H1 (cell line): ENCODE results near the gene PLEKHM3. TPM values are rescaled to one million over a fixed set of nuclear protein-coding genes. Genes with fewer than 3 reads are reported as not detected.

Experiments used
- CTCF ChIA-PET: fragments of 300-600 bp; sonication (Branson Sonifier 250); formaldehyde crosslinking; loops from one replicate; lab custom pipeline; 2021; ENCODE audit not compliant: partially characterized antibody; lab: Charles Lee
- POLR2A ChIA-PET: fragments of 300-600 bp; sonication (Branson Sonifier 250); formaldehyde crosslinking; loops from one replicate; lab custom pipeline; 2021; ENCODE audit warnings: inconsistent platforms; ENCODE audit not compliant: partially characterized antibody; lab: Charles Lee
- DNase-seq, 2 experiments: peaks; one replicate each; pipeline versions ENCODE4 v3.0.0 to v3.0.0-alpha.2; 2010 to 2022; ENCODE audit warnings: low spot score in 2 of 2, low read depth in 1 of 2, mixed read lengths in 1 of 2
- FAIRE-seq: peaks from 2 replicates; lab custom pipeline; 2011; peaks lifted over from hg19 to GRCh38; lab: Jason Lieb, UNC
- H2AFZ ChIP-seq: 2 replicates; pipeline ENCODE4 v1.8.1; 2012; ENCODE audit warnings: low read length, inconsistent platforms
- H2AK5ac ChIP-seq: 2 replicates; pipeline ENCODE4 v1.6.1; 2013; ENCODE audit warnings: low read depth, low read length
- H2BK120ac ChIP-seq: replicated peaks from 2 replicates; pipeline ENCODE3; 2013; ENCODE audit warnings: low read depth, low read length, inconsistent platforms
- H2BK12ac ChIP-seq: 2 replicates; pipeline ENCODE4 v1.6.1; 2013; ENCODE audit warnings: low read depth, low read length
- H2BK15ac ChIP-seq: 2 replicates; pipeline ENCODE4 v1.6.1; 2013; ENCODE audit warnings: low read length
- H2BK20ac ChIP-seq: 2 replicates; pipeline ENCODE4 v1.6.1; 2013; ENCODE audit warnings: low read length
- H2BK5ac ChIP-seq: 2 replicates; pipeline ENCODE4 v1.6.1; 2013; ENCODE audit warnings: low read depth, low read length
- H3K14ac ChIP-seq: 2 replicates; pipeline ENCODE4 v1.6.1; 2013; ENCODE audit warnings: inconsistent platforms; ENCODE audit not compliant: insufficient read length
- H3K18ac ChIP-seq: 2 replicates; pipeline ENCODE4 v1.6.1; 2013; ENCODE audit warnings: low read length; ENCODE audit errors: extremely low read depth
- H3K23ac ChIP-seq: 2 replicates; pipeline ENCODE4 v1.6.1; 2013; ENCODE audit warnings: inconsistent platforms; ENCODE audit not compliant: insufficient read length
- H3K23me2 ChIP-seq: 2 replicates; pipeline ENCODE4 v1.6.1; 2013; ENCODE audit warnings: low read depth, low read length
- H3K27ac ChIP-seq: 2 replicates; pipeline ENCODE4 v1.6.1; 2011; ENCODE audit warnings: low read depth, low read length, inconsistent platforms
- H3K27me3 ChIP-seq, 4 experiments: replicated peaks in 1 of 4; 1 replicate in 1 of 4; 2 replicates in 3 of 4; pipeline versions ENCODE4 v1.6.1 to v1.8.1; 2011 to 2013; ENCODE audit warnings: low read length in 3 of 4, mild to moderate bottlenecking in 3 of 4, inconsistent platforms in 2 of 4, mixed read lengths in 2 of 4, moderate library complexity in 1 of 4; ENCODE audit not compliant: control insufficient read depth in 3 of 4, insufficient read depth in 3 of 4; ENCODE audit errors: extremely low read depth in 1 of 4
- H3K36me3 ChIP-seq, 4 experiments: 2 replicates each; pipeline versions ENCODE4 v1.6.1 to v1.8.1; 2011 to 2013; ENCODE audit warnings: mild to moderate bottlenecking in 4 of 4, low read length in 3 of 4, moderate library complexity in 2 of 4, control low read depth in 1 of 4, inconsistent platforms in 1 of 4; ENCODE audit not compliant: insufficient read depth in 4 of 4, control insufficient read depth in 2 of 4
- H3K4ac ChIP-seq: replicated peaks from 2 replicates; pipeline ENCODE3; 2013; ENCODE audit warnings: low read length, low read depth, mixed read lengths, inconsistent platforms; ENCODE audit not compliant: insufficient read length
- H3K4me1 ChIP-seq, 4 experiments: replicated peaks in 1 of 4; 1 replicate in 1 of 4; 2 replicates in 3 of 4; pipeline versions ENCODE4 v1.6.1 to v1.8.1; 2011 to 2013; ENCODE audit warnings: low read length in 3 of 4, inconsistent platforms in 2 of 4, mixed read lengths in 1 of 4; ENCODE audit not compliant: insufficient read depth in 4 of 4, control insufficient read depth in 3 of 4
- H3K4me2 ChIP-seq, 2 experiments: 2 replicates each; pipeline versions ENCODE4 v1.6.1 to v1.8.1; 2011 to 2013; ENCODE audit warnings: low read depth in 2 of 2, low read length in 2 of 2, control low read depth in 1 of 2, inconsistent platforms in 1 of 2, mild to moderate bottlenecking in 1 of 2; ENCODE audit not compliant: insufficient read depth in 1 of 2
- H3K4me3 ChIP-seq, 4 experiments: fragments of 200-600, 300-600 bp in 1 of 4; sonication (generic), shearing (Covaris generic), sonication (Bioruptor Twin) in 1 of 4; 2 replicates each; pipeline versions ENCODE4 v1.5.1 to v1.8.1; 2011 to 2016; ENCODE audit warnings: low read length in 4 of 4, low read depth in 3 of 4, control low read depth in 2 of 4, inconsistent platforms in 2 of 4, mild to moderate bottlenecking in 2 of 4, mixed read lengths in 1 of 4, moderate library complexity in 1 of 4; ENCODE audit not compliant: insufficient read depth in 2 of 4; ENCODE audit errors: extremely low read depth in 1 of 4
- H3K56ac ChIP-seq: replicated peaks from 2 replicates; pipeline ENCODE3; 2013; ENCODE audit warnings: low read depth, mild to moderate bottlenecking, mixed read lengths, low read length, inconsistent platforms; ENCODE audit not compliant: insufficient read length
- H3K79me1 ChIP-seq: 2 replicates; pipeline ENCODE4 v1.6.1; 2013; ENCODE audit warnings: low read depth, low read length, control low read depth
- H3K79me2 ChIP-seq, 2 experiments: 2 replicates each; pipeline versions ENCODE4 v1.6.1 to v1.8.1; 2012 to 2013; ENCODE audit warnings: low read length in 2 of 2, mild to moderate bottlenecking in 2 of 2, inconsistent platforms in 1 of 2; ENCODE audit not compliant: insufficient read depth in 2 of 2, control insufficient read depth in 1 of 2
- H3K9ac ChIP-seq, 4 experiments: replicated peaks in 1 of 4; 1 replicate in 1 of 4; 2 replicates in 3 of 4; pipeline versions ENCODE4 v1.6.1 to v1.8.1; 2011 to 2013; ENCODE audit warnings: low read depth in 3 of 4, low read length in 3 of 4, control low read depth in 2 of 4, mild to moderate bottlenecking in 2 of 4, moderate library complexity in 2 of 4, inconsistent platforms in 1 of 4; ENCODE audit errors: extremely low read depth in 1 of 4
- H3K9me3 ChIP-seq, 2 experiments: 2 replicates each; pipeline versions ENCODE4 v1.6.1 to v1.8.1; 2012 to 2013; ENCODE audit warnings: mild to moderate bottlenecking in 2 of 2, moderate library complexity in 2 of 2, control low read depth in 1 of 2, inconsistent platforms in 1 of 2, low read depth in 1 of 2, low read length in 1 of 2, mixed read lengths in 1 of 2; ENCODE audit not compliant: insufficient read depth in 2 of 2
- H4K20me1 ChIP-seq, 2 experiments: replicated peaks in 1 of 2; 2 replicates each; pipeline versions ENCODE3 to v1.8.1; 2011 to 2013; ENCODE audit warnings: inconsistent platforms in 2 of 2, low read length in 2 of 2, mild to moderate bottlenecking in 1 of 2; ENCODE audit not compliant: insufficient read depth in 2 of 2, control insufficient read depth in 1 of 2
- H4K5ac ChIP-seq: 2 replicates; pipeline ENCODE4 v1.6.1; 2013; ENCODE audit warnings: low read length, low read depth, mixed read lengths, inconsistent platforms; ENCODE audit not compliant: insufficient read length
- H4K8ac ChIP-seq: 2 replicates; pipeline ENCODE4 v1.8.0; 2013; ENCODE audit warnings: mild to moderate bottlenecking, moderate library complexity, low read length, inconsistent platforms; ENCODE audit not compliant: insufficient read depth; ENCODE audit errors: extremely low read depth
- H4K91ac ChIP-seq: replicated peaks from 2 replicates; pipeline ENCODE3; 2013; ENCODE audit warnings: low read length, mixed read lengths, inconsistent platforms; ENCODE audit not compliant: insufficient read length
- ASH2L ChIP-seq: fragments of 200-600, 300-600 bp; sonication (generic); IDR thresholded peaks from one replicate; pipeline ENCODE4 v1.7.1; 2017; ENCODE audit warnings: low read length
- CREB1 ChIP-seq: IDR thresholded peaks from 2 replicates; pipeline ENCODE4 v1.6.1; 2012; ENCODE audit warnings: inconsistent platforms
- EGR1 ChIP-seq: IDR thresholded peaks from 2 replicates; pipeline ENCODE4 v1.6.1; 2011; ENCODE audit warnings: low read depth, low read length, borderline replicate concordance
- EZH2 ChIP-seq: fragments of 200-600 bp; sonication (generic); IDR thresholded peaks from 2 replicates; pipeline ENCODE4 v1.7.1; 2012; ENCODE audit warnings: low read depth, mild to moderate bottlenecking, moderate library complexity, low read length, inconsistent platforms; ENCODE audit not compliant: severe bottlenecking
- GABPA ChIP-seq: IDR thresholded peaks from 2 replicates; pipeline ENCODE4 v1.6.1; 2011; ENCODE audit warnings: mild to moderate bottlenecking, low read length, moderate library complexity, borderline replicate concordance; ENCODE audit not compliant: insufficient read depth
- JUN ChIP-seq: IDR thresholded peaks from 2 replicates; pipeline ENCODE4 v1.6.1; 2011; ENCODE audit warnings: low read depth, mild to moderate bottlenecking, improper control_type of control experiment, low read length
- RNF2 ChIP-seq: fragments of 200-900, 300-1000 bp; sonication (generic); IDR thresholded peaks from 2 replicates; pipeline ENCODE4 v1.7.1; 2016; ENCODE audit warnings: borderline replicate concordance, low read depth, mild to moderate bottlenecking, antibody characterized with exemption, low read length; ENCODE audit not compliant: poor library complexity, severe bottlenecking; ENCODE audit errors: missing control alignments
- TCF12 ChIP-seq: IDR thresholded peaks from 2 replicates; pipeline ENCODE4 v1.6.1; 2011; ENCODE audit warnings: low read depth, mild to moderate bottlenecking, low read length
- TEAD4 ChIP-seq: IDR thresholded peaks from 2 replicates; pipeline ENCODE4 v1.6.1; 2012; ENCODE audit warnings: low read depth, low read length, inconsistent platforms, mixed read lengths
- WGBS, 2 experiments: shearing (Covaris generic) in 1 of 2; methylation state at CpG; one replicate each; pipeline versions ENCODE4 v1.1.6 to v1.1.7; 2013 to 2015; ENCODE audit warnings: low lambda C conversion rate in 2 of 2, mixed read lengths in 2 of 2, inconsistent platforms in 1 of 2, low coverage in 1 of 2, missing lambda C conversion rate in 1 of 2; ENCODE audit not compliant: insufficient replicate concordance in 2 of 2, insufficient coverage in 1 of 2, insufficient read length in 1 of 2; ENCODE audit errors: extremely low coverage in 1 of 2, missing lambda C conversion rate in 1 of 2; 5-methylcytosine and 5-hydroxymethylcytosine counted together
- polyA plus RNA-seq, 7 experiments: library from polyadenylated mRNA; depleted of rRNA in 3 of 7; stranded (reverse) in 5 of 7; unstranded in 2 of 7; fragments of >200 nt in 5 of 7; fragments of 200-250 nt in 2 of 7; gene quantifications; 1 replicate in 5 of 7; 2 replicates in 1 of 7; 4 replicates in 1 of 7; pipeline versions ENCODE4 v1.2.1 to v1.2.3, GENCODE V29; 2011 to 2013; ENCODE audit warnings: missing spikeins in 2 of 7, mixed read lengths in 2 of 7
- total RNA-seq: library from RNA; stranded (reverse); fragmentation: NEBNext Ultra II Directional; extraction: Animal tissue kit (Norgen Biotek cat#: 25700); gene quantifications from 2 replicates; pipeline ENCODE4 v1.2.1, GENCODE V29; 2021
- TF ChIP-seq, protein P1 (sequence below): IDR thresholded peaks from 2 replicates; pipeline ENCODE4 v1.6.1; 2012; ENCODE audit warnings: inconsistent platforms

PLEKHM3 gene
- total and polyA plus RNA-seq, 2 of the 8 experiments (the other 6 are each of a cell fraction or from before 2014, with no cell fraction given) = 2.3 to 5.8 TPM

- Histone ChIP-seq H3K27me3 (no peaks in the 10 kb centered on the region), H2AFZ (no peak overlapping the region), H3K23me2 (no peaks in the 10 kb centered on the region), H3K18ac (no peak overlapping the region), H4K8ac (no peak overlapping the region), H3K9me3 (no peaks in the 10 kb centered on the region), H3K4me1 (peaks cover 0 to 3% (median 0%) of the 10 kb centered on the region in 4 experiments; a peak in 1 of 7 replicates), H3K9ac (no peak overlapping the region; a peak in 1 of 7 replicates), H3K36me3 (no peaks in the 10 kb centered on the region), H4K5ac (no peak overlapping the region), H3K27ac (no peak overlapping the region), H4K20me1 (no peaks in the 10 kb centered on the region), H3K4me3 (no peak overlapping the region), H3K56ac (no peak overlapping the region), H3K79me1 (no peaks in the 10 kb centered on the region), H2BK12ac (no peak overlapping the region; the same call in 1 of the 2 replicates), H3K4ac (no peak overlapping the region), H3K4me2 (no peak overlapping the region), H3K79me2 (no peaks in the 10 kb centered on the region), H2AK5ac (no peak overlapping the region), H4K91ac (peak overlapping the region; percentile 5), H2BK20ac (peak overlapping the region; percentile 15; the same call in 1 of the 2 replicates), H2BK5ac (no peak overlapping the region), H3K14ac (no peak overlapping the region), H2BK15ac (0 out of 2 replicates have a peak overlapping the region, but pooled peaks have one; percentile 13), H2BK120ac (no peak overlapping the region), H3K23ac (no peak overlapping the region)
- ChIA-PET POLR2A (interaction anchor here (0.6 to 1.9 kb wide), 2 partner anchors 9 to 213 kb away, joined by 3 to 7 read pairs; no protein-coding TSS in a partner anchor), CTCF (interaction anchor here (0.6 to 1.2 kb wide), 7 partner anchors 11 to 948 kb away, joined by 3 to 4 read pairs (median 3); no protein-coding TSS in a partner anchor)
- no peak for DNase-seq
- no peak for FAIRE-seq
- 91% methylated on average over 11 of the region's 11 CpGs; no CpG with 5 or more reads in 1 of the 2 experiments for WGBS, 2 experiments
- TF ChIP-seq TCF12 (no peak), JUN (no peak), CREB1 (no peak), ASH2L (no peak), GABPA (no peak), EZH2 (no peak), TEAD4 (no peak), EGR1 (no peak), RNF2 (no peak)
- TF ChIP-seq, protein P1, sequence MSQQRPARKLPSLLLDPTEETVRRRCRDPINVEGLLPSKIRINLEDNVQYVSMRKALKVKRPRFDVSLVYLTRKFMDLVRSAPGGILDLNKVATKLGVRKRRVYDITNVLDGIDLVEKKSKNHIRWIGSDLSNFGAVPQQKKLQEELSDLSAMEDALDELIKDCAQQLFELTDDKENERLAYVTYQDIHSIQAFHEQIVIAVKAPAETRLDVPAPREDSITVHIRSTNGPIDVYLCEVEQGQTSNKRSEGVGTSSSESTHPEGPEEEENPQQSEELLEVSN = no peak
These were observed 205.2 kb downstream of the PLEKHM3 start for GRCh38 chr2:207819839-207820784.
